Esophagus (tissue), 2 donors: Measurements from ENCODE around the gene SYCP1. TPM values are rescaled to one million over a fixed set of nuclear protein-coding genes. Genes with fewer than 3 reads are reported as not detected.

ENCODE experiments used
- H3K27ac ChIP-seq, 2 donors: one replicate each; pipeline ENCODE4 v1.5.1; 2013; ENCODE audit warnings: low read depth in 2 of 2, mild to moderate bottlenecking in 2 of 2, inconsistent platforms in 1 of 2, low read length in 1 of 2, moderate library complexity in 1 of 2
- H3K27me3 ChIP-seq, 2 donors: one replicate each; pipeline ENCODE4 v1.6.1; 2013; ENCODE audit warnings: low read length in 2 of 2, control low read depth in 1 of 2, mild to moderate bottlenecking in 1 of 2; ENCODE audit not compliant: insufficient read depth in 2 of 2, control insufficient read depth in 1 of 2
- H3K36me3 ChIP-seq, 2 donors: one replicate each; pipeline ENCODE4 v1.6.1; 2013; ENCODE audit warnings: low read length in 1 of 2; ENCODE audit not compliant: control insufficient read depth in 2 of 2, insufficient read depth in 2 of 2
- H3K4me1 ChIP-seq, 2 donors: one replicate each; pipeline ENCODE4 v1.6.1; 2013; ENCODE audit warnings: low read length in 1 of 2; ENCODE audit not compliant: control insufficient read depth in 2 of 2, insufficient read depth in 2 of 2
- H3K4me3 ChIP-seq, 2 donors: one replicate each; pipeline ENCODE4 v1.5.1; 2013; ENCODE audit warnings: low read length in 2 of 2, mild to moderate bottlenecking in 2 of 2, low read depth in 1 of 2, moderate library complexity in 1 of 2
- H3K9me3 ChIP-seq, 2 donors: one replicate each; pipeline ENCODE4 v1.6.1; 2013; ENCODE audit warnings: mild to moderate bottlenecking in 2 of 2, low read depth in 1 of 2, low read length in 1 of 2, moderate library complexity in 1 of 2; ENCODE audit not compliant: control insufficient read depth in 2 of 2, insufficient read depth in 1 of 2
- WGBS, 2 donors: extraction: QIAGEN DNeasy Blood & Tissue Kit; methylation state at CpG; one replicate each; pipeline ENCODE4 v1.1.7; 2013; 5-methylcytosine and 5-hydroxymethylcytosine counted together
- polyA plus RNA-seq, 2 donors: library from polyadenylated mRNA; stranded (reverse); fragments of 200-250 nt; gene quantifications; one replicate each; pipeline ENCODE4 v1.2.3, GENCODE V29; 2013
- donor health status: healthy with polysubstance abuse.
- donor health status: Bipolar disorder and iron deficiency.

Gene SYCP1
- polyA plus RNA-seq, 2 donors = not detected

DNA sequence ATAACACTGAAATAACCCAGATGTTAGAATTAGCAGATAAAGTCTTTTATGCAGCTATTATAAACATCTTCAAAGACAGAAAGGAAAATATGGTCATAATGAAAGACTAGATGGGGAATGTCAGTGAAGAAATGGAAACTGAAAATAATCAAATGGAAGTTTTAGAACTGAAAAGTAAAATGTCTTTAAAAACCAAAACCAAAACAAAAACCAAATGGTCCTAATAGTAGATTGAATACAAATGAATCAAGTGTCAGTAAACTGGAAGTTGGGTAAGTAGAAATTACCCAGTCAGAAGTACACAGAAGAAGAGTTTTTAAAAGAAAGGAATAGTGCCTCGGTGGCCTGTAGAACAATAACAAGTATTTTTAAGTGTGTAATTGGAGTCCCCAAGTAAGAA, 72.7 kb downstream of the SYCP1 start:
- H3K4me3 ChIP-seq = no peak overlapping the region

DNA sequence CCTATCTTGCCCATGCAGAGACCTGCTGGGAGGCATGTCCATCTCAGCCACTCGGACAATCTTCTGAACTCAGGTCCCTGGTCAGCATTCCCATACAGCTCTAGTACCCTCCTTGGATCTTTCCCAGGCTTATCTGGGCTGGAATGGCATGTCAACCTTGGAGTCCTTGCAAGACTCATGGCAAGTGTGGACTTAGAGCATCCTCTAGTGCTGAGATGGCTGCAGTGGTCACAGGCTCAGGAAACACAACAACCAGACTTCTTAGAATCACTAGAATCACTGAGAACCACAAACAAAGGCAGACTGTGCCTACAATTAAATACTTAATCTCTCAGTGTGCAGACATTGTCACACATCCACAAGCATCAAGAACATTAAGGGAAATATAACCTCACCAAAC, 101.9 kb downstream of the SYCP1 start:
- no peak overlapping the region for H3K4me3 ChIP-seq
- no peaks in the 10 kb centered on the region for H3K9me3 ChIP-seq
- no peak overlapping the region for H3K27ac ChIP-seq
- H3K4me1 ChIP-seq = no peaks in the 10 kb centered on the region
- H3K36me3 ChIP-seq = no peaks in the 10 kb centered on the region
- WGBS, 2 donors = 81 to 85% methylated on average over 1 of the region's 1 CpG
- H3K27me3 ChIP-seq = peaks cover 0 to 4% of the 10 kb centered on the region in 2 donors

More for the DNA sequence above, 72.7 kb downstream of the SYCP1 start:
- H3K27ac ChIP-seq = no peak overlapping the region
- WGBS, 2 donors = 79 to 80% methylated on average over 1 of the region's 1 CpG
- no peaks in the 10 kb centered on the region for H3K36me3 ChIP-seq
- no peaks in the 10 kb centered on the region for H3K27me3 ChIP-seq
- no peaks in the 10 kb centered on the region for H3K4me1 ChIP-seq
- H3K9me3 ChIP-seq = no peaks in the 10 kb centered on the region

DNA sequence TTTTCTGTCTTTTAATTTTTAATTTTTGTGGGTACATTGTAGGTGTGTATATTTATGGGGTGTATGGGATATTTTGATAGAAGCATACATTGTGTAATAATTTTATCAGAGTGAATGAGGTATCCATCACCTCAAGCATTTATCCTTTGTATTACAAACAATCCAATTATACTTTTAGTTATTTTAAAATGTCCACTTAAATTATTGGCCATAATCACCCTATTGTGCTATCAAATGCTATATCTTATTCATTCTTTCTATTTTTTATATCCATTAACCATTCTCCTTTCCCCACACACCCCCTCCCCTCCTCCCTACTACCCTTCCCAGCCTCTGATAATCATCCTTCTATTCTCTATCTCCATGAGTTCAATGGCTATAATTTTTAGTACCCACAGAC, 104.8 kb downstream of the SYCP1 start:
- no peak overlapping the region for H3K27ac ChIP-seq
- no peaks in the 10 kb centered on the region for H3K9me3 ChIP-seq
- peaks cover 0 to 4% of the 10 kb centered on the region in 2 donors for H3K27me3 ChIP-seq
- H3K4me3 ChIP-seq = no peak overlapping the region
- H3K36me3 ChIP-seq = no peaks in the 10 kb centered on the region
- no peaks in the 10 kb centered on the region for H3K4me1 ChIP-seq

DNA sequence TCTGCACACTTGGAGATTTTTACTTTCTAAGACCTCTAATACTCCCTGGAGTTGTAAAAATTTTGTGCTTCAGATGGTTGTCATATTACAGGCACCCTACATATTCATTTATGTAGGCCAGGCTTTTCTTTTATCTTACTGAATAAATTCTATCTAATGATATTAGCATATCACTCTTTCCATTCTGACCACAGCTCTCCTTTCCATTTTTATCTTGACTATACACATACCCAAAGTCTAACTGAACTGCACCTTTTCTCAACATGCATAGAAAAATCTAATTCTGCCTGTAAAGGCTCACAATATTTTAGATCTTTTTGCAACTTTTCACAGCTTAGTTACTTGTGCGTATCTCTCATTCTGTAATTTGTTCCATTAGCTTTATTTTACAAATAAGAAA, 122.2 kb downstream of the SYCP1 start:
- WGBS, 2 donors = 93 to 98% methylated on average over 1 of the region's 1 CpG
- H3K4me3 ChIP-seq = no peak overlapping the region
- H3K27me3 ChIP-seq = peaks cover 0 to 3% of the 10 kb centered on the region in 2 donors
- H3K4me1 ChIP-seq = no peaks in the 10 kb centered on the region
- H3K27ac ChIP-seq = no peak overlapping the region
- no peaks in the 10 kb centered on the region for H3K9me3 ChIP-seq
- no peaks in the 10 kb centered on the region for H3K36me3 ChIP-seq

DNA sequence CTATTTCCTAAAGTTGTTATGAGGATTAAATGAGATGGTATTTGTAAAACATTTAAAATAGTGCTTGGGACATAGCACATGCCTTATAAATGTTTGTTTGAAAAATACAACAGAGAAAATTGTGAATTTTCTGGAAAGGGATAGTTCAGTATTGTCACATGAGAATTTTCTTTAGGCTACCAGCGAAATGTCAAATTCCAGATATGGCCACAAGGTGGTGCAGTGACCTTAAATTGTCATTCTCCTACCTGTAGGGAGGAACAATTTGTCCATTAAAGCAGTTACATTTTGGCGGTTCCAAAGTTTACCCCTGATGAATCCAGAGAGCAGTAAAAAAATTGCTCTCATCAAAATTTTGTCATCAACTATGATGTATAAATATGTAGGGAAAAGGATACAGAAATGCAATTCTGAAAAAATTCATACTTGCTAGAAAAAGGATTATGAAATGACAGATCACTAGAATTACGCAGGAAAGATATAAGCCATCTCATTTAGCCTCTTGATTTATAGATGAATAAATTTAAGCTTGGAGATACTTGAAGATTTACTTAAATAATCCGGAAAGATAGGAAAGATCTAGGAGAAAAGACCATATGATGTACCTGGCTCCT, 124.7 kb downstream of the SYCP1 start:
- no peak overlapping the region for H3K4me3 ChIP-seq
- no peak overlapping the region for H3K27ac ChIP-seq
- H3K9me3 ChIP-seq = no peaks in the 10 kb centered on the region
- H3K36me3 ChIP-seq = no peaks in the 10 kb centered on the region
- peaks cover 0 to 3% of the 10 kb centered on the region in 2 donors for H3K27me3 ChIP-seq
- no peaks in the 10 kb centered on the region for H3K4me1 ChIP-seq
- WGBS, 2 donors = 31 to 37% methylated on average over 4 of the region's 4 CpGs

DNA sequence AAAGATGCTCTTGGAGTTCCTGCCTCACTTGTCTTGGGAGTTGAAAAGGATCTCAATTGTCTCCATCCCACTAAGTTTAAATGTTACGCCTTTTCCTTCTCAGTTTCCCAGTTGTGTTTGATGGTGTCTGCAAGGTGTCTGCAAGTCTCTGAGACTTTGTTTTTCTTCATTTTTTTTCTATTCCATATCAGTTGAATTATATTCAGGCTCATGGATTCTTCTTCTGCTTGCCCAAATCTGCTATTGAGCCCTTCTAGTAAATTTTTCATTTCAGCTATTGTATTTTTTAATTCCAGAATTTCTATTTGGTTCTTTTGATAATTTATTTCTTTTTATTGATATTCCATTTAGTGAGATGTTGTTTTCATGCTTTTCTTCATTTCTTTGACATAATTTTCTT, 127.6 kb downstream of the SYCP1 start:
- H3K9me3 ChIP-seq = no peaks in the 10 kb centered on the region
- no peak overlapping the region for H3K27ac ChIP-seq
- 0 to 40% methylated on average over 1 of the region's 1 CpG for WGBS, 2 donors
- H3K4me1 ChIP-seq = no peaks in the 10 kb centered on the region
- H3K27me3 ChIP-seq = peaks cover 0 to 3% of the 10 kb centered on the region in 2 donors
- no peak overlapping the region for H3K4me3 ChIP-seq
- no peaks in the 10 kb centered on the region for H3K36me3 ChIP-seq

DNA sequence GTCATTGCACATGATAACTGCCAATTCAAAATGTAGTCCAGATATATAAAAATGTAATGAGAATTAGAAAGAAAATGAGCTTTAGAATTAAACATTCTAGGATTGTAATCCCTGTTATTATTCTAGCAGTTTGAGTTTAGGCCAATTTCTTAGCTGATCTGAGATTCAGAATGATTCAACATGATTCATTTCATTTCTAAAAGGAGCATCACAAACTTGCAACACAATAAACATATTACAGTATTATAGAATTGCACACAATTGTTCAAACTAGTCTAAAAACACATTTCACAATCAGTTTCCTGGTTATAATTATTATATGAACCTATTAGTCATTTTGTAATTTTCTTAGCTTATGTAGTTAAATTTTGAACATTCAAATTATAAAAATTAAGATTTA, 131.6 kb downstream of the SYCP1 start:
- Histone ChIP-seq H3K9me3 (peaks cover 0 to 3% of the 10 kb centered on the region in 2 donors), H3K27ac (no peak overlapping the region), H3K4me1 (no peaks in the 10 kb centered on the region), H3K36me3 (no peaks in the 10 kb centered on the region), H3K4me3 (no peak overlapping the region), H3K27me3 (no peaks in the 10 kb centered on the region)

DNA sequence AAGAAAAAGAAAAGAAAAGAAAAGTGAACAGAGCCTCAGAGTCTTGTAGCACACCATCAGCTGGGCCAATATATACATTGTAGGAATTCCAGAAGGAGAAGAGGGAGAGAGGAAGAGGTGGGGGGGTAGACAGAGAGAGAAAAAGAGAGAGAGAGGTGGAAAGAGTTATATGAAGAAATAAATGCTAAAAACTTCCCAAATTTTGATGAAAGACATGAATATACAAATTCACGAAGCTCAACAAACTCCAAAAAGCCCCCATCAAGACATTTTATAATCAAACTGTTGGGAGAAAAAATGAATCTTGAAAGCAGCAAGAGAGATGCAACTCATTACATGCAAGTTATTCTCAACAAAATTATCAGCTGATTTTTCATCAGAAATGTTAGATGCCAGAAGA, 133.4 kb downstream of the SYCP1 start:
- H3K27me3 ChIP-seq = no peaks in the 10 kb centered on the region
- 86% methylated on average over 1 of the region's 1 CpG for WGBS, 2 donors
- peaks cover 0 to 3% of the 10 kb centered on the region in 2 donors for H3K9me3 ChIP-seq
- no peaks in the 10 kb centered on the region for H3K4me1 ChIP-seq
- H3K36me3 ChIP-seq = no peaks in the 10 kb centered on the region
- H3K27ac ChIP-seq = no peak overlapping the region
- H3K4me3 ChIP-seq = no peak overlapping the region

DNA sequence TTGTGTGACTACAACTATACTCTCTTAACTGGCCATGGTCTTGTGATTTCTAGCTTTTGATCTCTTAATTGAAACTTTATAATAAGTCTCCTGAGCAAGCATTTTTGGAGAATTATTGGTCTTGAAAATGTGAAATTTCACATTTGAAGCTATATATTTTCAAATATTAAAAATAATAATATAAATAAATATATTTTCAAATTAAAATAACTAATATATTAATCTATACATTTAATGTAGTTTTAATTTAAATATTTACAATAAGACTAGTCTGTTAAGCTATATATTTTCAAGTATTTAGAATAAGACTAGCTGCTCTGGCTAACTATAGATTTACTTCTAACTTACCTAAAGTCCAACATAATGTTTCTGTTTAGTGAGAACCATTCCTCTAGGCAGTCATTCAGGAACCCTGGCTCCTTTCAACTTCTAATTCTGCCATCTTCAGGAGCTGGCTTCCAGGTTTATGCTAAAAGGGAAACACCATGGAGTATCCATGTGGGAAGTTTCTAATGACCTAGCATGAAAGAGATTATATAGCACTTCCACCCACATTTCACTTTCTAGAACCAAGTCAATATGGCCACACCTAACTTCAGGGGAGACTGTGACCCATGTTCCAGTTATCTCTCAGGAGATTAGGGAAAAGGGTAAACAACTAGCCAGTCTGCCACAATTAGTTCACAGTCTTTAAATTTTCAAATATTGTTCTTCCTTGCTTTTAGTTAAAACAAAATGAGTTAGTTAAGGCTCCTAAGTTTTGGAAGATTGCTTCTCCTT, 143.0 kb downstream of the SYCP1 start:
- H3K36me3 ChIP-seq = no peaks in the 10 kb centered on the region
- no peaks in the 10 kb centered on the region for H3K9me3 ChIP-seq
- H3K4me1 ChIP-seq = no peaks in the 10 kb centered on the region
- no peak overlapping the region for H3K4me3 ChIP-seq
- H3K27me3 ChIP-seq = peaks cover 0 to 3% of the 10 kb centered on the region in 2 donors
- no peak overlapping the region for H3K27ac ChIP-seq

DNA sequence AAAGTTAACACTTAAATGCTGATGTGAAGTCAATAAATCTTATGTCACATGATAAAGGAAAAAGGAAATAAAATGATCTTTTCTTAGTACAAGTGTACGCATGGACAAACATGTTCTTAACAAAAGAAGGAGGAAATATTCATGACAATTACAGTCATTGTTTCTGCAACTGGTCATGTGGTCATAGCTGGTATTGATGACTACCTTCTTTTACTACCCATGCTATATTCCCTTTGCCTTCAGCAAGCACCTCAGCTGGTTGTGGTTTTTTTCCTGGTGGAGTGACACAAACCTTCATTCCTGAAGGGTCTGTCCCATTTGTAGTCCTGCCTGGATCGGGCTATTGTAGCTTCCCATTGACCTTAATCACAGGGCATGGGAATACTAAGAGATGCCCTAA, 151.5 kb downstream of the SYCP1 start:
- no peak overlapping the region for H3K27ac ChIP-seq
- H3K9me3 ChIP-seq = no peaks in the 10 kb centered on the region
- no peaks in the 10 kb centered on the region for H3K4me1 ChIP-seq
- no peaks in the 10 kb centered on the region for H3K36me3 ChIP-seq
- 86 to 89% methylated on average over 2 of the region's 2 CpGs for WGBS, 2 donors
- H3K4me3 ChIP-seq = no peak overlapping the region
- H3K27me3 ChIP-seq = peaks cover 0 to 3% of the 10 kb centered on the region in 2 donors
